Endothelial cell of umbilical vein (primary cell): Measurements from ENCODE around the gene DRC1.

Experiments used
- CTCF ChIP-seq, 2 donors: IDR thresholded peaks; 1 replicate in 1 of 2; 2 replicates in 1 of 2; pipeline ENCODE4 v1.5.1; 2011; ENCODE audit warnings: low read length in 2 of 2, mild to moderate bottlenecking in 2 of 2, moderate library complexity in 2 of 2, control low read depth in 1 of 2, inconsistent platforms in 1 of 2, low read depth in 1 of 2; ENCODE audit not compliant: insufficient read depth in 1 of 2; ENCODE audit errors: extremely low read depth in 1 of 2
- FOS ChIP-seq: IDR thresholded peaks from 2 replicates; pipeline ENCODE4 v1.6.1; 2011; ENCODE audit warnings: mild to moderate bottlenecking, low read length, moderate library complexity, borderline replicate concordance; ENCODE audit not compliant: insufficient read depth
- MYC ChIP-seq: IDR thresholded peaks from one replicate; pipeline ENCODE4 v1.6.1; 2011; ENCODE audit warnings: mild to moderate bottlenecking, low read depth, low read length
- POLR2A ChIP-seq: IDR thresholded peaks from 2 replicates; pipeline ENCODE4 v1.6.1; 2012; ENCODE audit warnings: low read depth, mild to moderate bottlenecking, control low read depth, low read length
- POLR2AphosphoS5 ChIP-seq: IDR thresholded peaks from 2 replicates; pipeline ENCODE4 v1.6.1; 2012; ENCODE audit warnings: low read depth, mild to moderate bottlenecking, control low read depth, low read length, moderate library complexity; ENCODE audit not compliant: insufficient read depth

DNA sequence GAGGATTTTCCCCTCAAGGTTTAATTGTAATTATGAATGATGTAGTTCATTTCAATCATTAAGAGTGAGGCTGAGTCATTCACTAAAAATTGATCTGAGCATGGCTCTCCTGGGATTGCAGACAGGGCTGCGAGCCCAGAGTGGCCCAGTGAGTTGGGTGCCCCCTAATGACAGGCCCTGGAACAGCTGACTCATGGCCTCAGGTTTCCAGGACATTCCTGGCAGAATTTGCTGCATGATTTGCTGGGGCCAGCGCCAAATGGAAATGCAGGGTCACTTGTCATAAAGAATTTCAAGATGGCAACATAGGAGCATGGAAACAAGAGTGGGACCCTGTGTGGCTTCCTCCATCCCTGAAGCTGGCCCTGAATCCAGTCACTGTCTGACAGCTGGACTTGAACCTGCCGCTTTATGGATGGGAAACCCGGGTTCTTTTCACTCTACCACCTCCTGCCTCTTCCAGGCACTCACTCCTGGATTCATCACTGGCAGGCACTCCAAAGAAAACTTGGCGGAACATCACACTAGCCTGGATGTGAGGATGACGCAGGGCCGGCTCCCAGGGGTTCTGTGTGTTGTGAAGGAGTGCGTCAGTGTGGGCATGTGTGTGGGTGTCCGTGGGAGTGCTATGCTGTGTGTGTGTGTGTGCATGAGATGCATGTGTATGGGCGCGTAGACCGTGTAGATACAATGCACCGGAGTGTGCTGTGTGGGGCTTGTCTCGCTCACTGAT lies 61.0 kb downstream of the DRC1 start:
- no peak for TF ChIP-seq POLR2AphosphoS5
- peak; percentile 61 to 65 for TF ChIP-seq CTCF (IDR thresholded peaks at IDR 0.05; ENCODE audit: extremely low read depth in 1 of 2, insufficient read depth in 1 of 2, low read depth in 1 of 2, low read length in 2 of 2)
- no peak for TF ChIP-seq POLR2A
- TF ChIP-seq MYC = no peak
- peak; percentile 11 for TF ChIP-seq FOS
